WTC11 (cell line): ENCODE data around the gene RERG. TPM values are rescaled to one million over a fixed set of nuclear protein-coding genes. Genes with fewer than 3 reads are reported as not detected.

Experiments
- ATAC-seq: fragments of 200-7000 bp; cut with Tn5 transposase; 2 replicates; pipeline ENCODE4 v1.10.0; 2021; ENCODE audit warnings: mild to moderate bottlenecking, moderate library complexity
- CTCF ChIA-PET: fragments of 300-600 bp; sonication (Branson Sonifier 250); formaldehyde crosslinking; loops from one replicate; lab custom pipeline; 2021; ENCODE audit warnings: antibody characterized with exemption; lab: Charles Lee
- POLR2A ChIA-PET: fragments of 350-600 bp; sonication (Branson Sonifier 250); formaldehyde crosslinking; loops from one replicate; lab custom pipeline; 2021; ENCODE audit warnings: antibody characterized with exemption; lab: Charles Lee
- DNase-seq: peaks from one replicate; pipeline ENCODE4 v3.0.0; 2021; ENCODE audit warnings: low spot score
- H3K27ac Mint-ChIP-seq: 2 replicates; pipeline ENCODE4 v1.8.0; 2021; ENCODE audit warnings: mixed read lengths
- H3K27me3 Mint-ChIP-seq: 2 replicates; pipeline ENCODE4 v1.8.0; 2021; ENCODE audit warnings: low read depth, mild to moderate bottlenecking, moderate library complexity, mixed read lengths
- H3K36me3 Mint-ChIP-seq: 2 replicates; pipeline ENCODE4 v1.8.0; 2021; ENCODE audit warnings: mixed read lengths
- H3K4me1 Mint-ChIP-seq: 2 replicates; pipeline ENCODE4 v1.8.0; 2022; ENCODE audit warnings: mixed read lengths
- H3K4me3 Mint-ChIP-seq: 2 replicates; pipeline ENCODE4 v1.8.0; 2021; ENCODE audit warnings: mild to moderate bottlenecking, moderate library complexity, mixed read lengths
- H3K9me3 Mint-ChIP-seq: 2 replicates; pipeline ENCODE4 v1.8.0; 2021; ENCODE audit warnings: mixed read lengths
- CBFB ChIP-seq: sonication (generic); formaldehyde crosslinking; IDR thresholded peaks from 2 replicates; pipeline ENCODE4 v1.8.1; 2022; ENCODE audit warnings: mild to moderate bottlenecking, low read depth, missing genetic modification reagents
- ELF4 ChIP-seq: sonication (generic); formaldehyde crosslinking; IDR thresholded peaks from 2 replicates; pipeline ENCODE4 v1.8.1; 2022; ENCODE audit warnings: low read depth, mild to moderate bottlenecking, moderate library complexity, missing genetic modification reagents
- FOXJ3 ChIP-seq: sonication (generic); formaldehyde crosslinking; IDR thresholded peaks from 2 replicates; pipeline ENCODE4 v1.9.0; 2021; ENCODE audit warnings: missing genetic modification reagents, mild to moderate bottlenecking, borderline replicate concordance
- GABPB1 ChIP-seq: sonication (generic); formaldehyde crosslinking; IDR thresholded peaks from 2 replicates; pipeline ENCODE4 v1.8.1; 2023; ENCODE audit warnings: mild to moderate bottlenecking, missing genetic modification reagents
- IRF2 ChIP-seq: sonication (generic); formaldehyde crosslinking; IDR thresholded peaks from 2 replicates; pipeline ENCODE4 v1.8.0; 2022; ENCODE audit warnings: low read depth, missing genetic modification reagents, borderline replicate concordance
- JAZF1 ChIP-seq: fragments of 250-450 bp; sonication (Bioruptor Pico); IDR thresholded peaks from 2 replicates; pipeline ENCODE4 v1.9.0; 2021; ENCODE audit warnings: moderate library complexity, mild to moderate bottlenecking, inconsistent platforms
- KAT7 ChIP-seq: sonication (generic); formaldehyde crosslinking; IDR thresholded peaks from 2 replicates; pipeline ENCODE4 v1.8.1; 2023; ENCODE audit warnings: missing genetic modification reagents, mild to moderate bottlenecking, borderline replicate concordance
- NFYB ChIP-seq: sonication (generic); formaldehyde crosslinking; conservative IDR thresholded peaks from 2 replicates; pipeline ENCODE4 v1.8.0; 2022; ENCODE audit warnings: low read depth, missing genetic modification reagents
- NR3C1 ChIP-seq: sonication (generic); formaldehyde crosslinking; conservative IDR thresholded peaks from 2 replicates; pipeline ENCODE4 v1.8.1; 2023; ENCODE audit warnings: low read depth, mild to moderate bottlenecking, missing genetic modification reagents
- OVOL2 ChIP-seq: fragments of 250-450 bp; sonication (Bioruptor Pico); IDR thresholded peaks from 2 replicates; pipeline ENCODE4 v1.9.0; 2021; ENCODE audit warnings: mild to moderate bottlenecking, borderline replicate concordance
- PRRX2 ChIP-seq: fragments of 250-450 bp; sonication (Bioruptor Pico); IDR thresholded peaks from 2 replicates; pipeline ENCODE4 v1.8.0; 2021; ENCODE audit warnings: mild to moderate bottlenecking
- TP53 ChIP-seq: sonication (generic); formaldehyde crosslinking; IDR thresholded peaks from 2 replicates; pipeline ENCODE4 v1.8.1; 2023; ENCODE audit warnings: mild to moderate bottlenecking, missing genetic modification reagents
- ZNF138 ChIP-seq: sonication (generic); formaldehyde crosslinking; conservative IDR thresholded peaks from 2 replicates; pipeline ENCODE4 v1.8.1; 2022; ENCODE audit warnings: mild to moderate bottlenecking, moderate library complexity, missing genetic modification reagents
- ZNF416 ChIP-seq: fragments of 250-450 bp; sonication (Bioruptor Pico); IDR thresholded peaks from 2 replicates; pipeline ENCODE4 v1.9.0; 2021; ENCODE audit warnings: mild to moderate bottlenecking, inconsistent platforms
- ZNF671 ChIP-seq: fragments of 250-450 bp; sonication (Bioruptor Pico); IDR thresholded peaks from 2 replicates; pipeline ENCODE4 v1.8.0; 2021; ENCODE audit warnings: mild to moderate bottlenecking
- total RNA-seq: library from RNA; stranded (reverse); gene quantifications from 3 replicates; pipeline ENCODE4 v1.2.3, GENCODE V29; 2021
- TF ChIP-seq, protein P1 (sequence below): sonication (generic); formaldehyde crosslinking; IDR thresholded peaks from 2 replicates; pipeline ENCODE4 v1.8.0; 2023; ENCODE audit warnings: missing genetic modification reagents
- TF ChIP-seq, protein P2 (sequence below): fragments of 250-450 bp; sonication (Bioruptor Pico); conservative IDR thresholded peaks from 2 replicates; pipeline ENCODE4 v1.9.0; 2021; ENCODE audit warnings: mild to moderate bottlenecking
- TF ChIP-seq, protein P3 (sequence below): sonication (generic); formaldehyde crosslinking; IDR thresholded peaks from 2 replicates; pipeline ENCODE4 v1.8.1; 2022; ENCODE audit warnings: mild to moderate bottlenecking, missing genetic modification reagents, moderate library complexity, borderline replicate concordance
- TF ChIP-seq, protein P4 (sequence below): sonication (generic); formaldehyde crosslinking; IDR thresholded peaks from 2 replicates; pipeline ENCODE4 v1.8.1; 2023; ENCODE audit warnings: mild to moderate bottlenecking, moderate library complexity, missing genetic modification reagents
- TF ChIP-seq, protein P5 (sequence below): sonication (generic); formaldehyde crosslinking; IDR thresholded peaks from 2 replicates; pipeline ENCODE4 v1.8.1; 2023; ENCODE audit warnings: mild to moderate bottlenecking, missing genetic modification reagents
- TF ChIP-seq, protein P6 (sequence below): sonication (generic); formaldehyde crosslinking; IDR thresholded peaks from 2 replicates; pipeline ENCODE4 v1.8.1; 2023; ENCODE audit warnings: mild to moderate bottlenecking, missing genetic modification reagents
- TF ChIP-seq, protein P7 (sequence below): sonication (generic); formaldehyde crosslinking; conservative IDR thresholded peaks from 2 replicates; pipeline ENCODE4 v1.8.1; 2023; ENCODE audit warnings: mild to moderate bottlenecking, low read depth, missing genetic modification reagents, moderate library complexity
- TF ChIP-seq, protein P8 (sequence below): sonication (generic); formaldehyde crosslinking; IDR thresholded peaks from 2 replicates; pipeline ENCODE4 v1.8.1; 2023; ENCODE audit warnings: mild to moderate bottlenecking, missing genetic modification reagents, moderate library complexity

The RERG gene
- total RNA-seq, 1 experiment from 2014 or later: 0.28 TPM

DNA sequence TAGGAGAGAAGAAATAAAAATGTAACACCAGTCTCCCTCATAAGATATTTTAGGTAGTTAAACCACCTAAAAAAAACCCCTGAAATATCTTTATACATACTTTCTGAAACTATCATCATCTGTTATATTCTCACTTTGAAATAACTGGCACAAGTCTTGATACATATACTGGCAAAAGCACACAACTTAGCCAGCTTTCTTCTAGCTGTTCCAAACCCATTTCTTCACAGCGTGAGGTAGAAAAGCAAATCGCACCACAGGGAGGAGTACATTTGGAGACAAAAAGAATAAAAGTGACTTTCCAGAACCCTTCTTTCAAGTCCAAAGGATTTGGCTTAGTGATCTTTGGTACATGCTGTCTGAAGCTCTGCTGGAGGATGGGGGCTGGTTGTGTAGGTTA is 78.5 kb downstream of the RERG start:
- DNase-seq: no peak
- peaks cover 5% of the 10 kb centered on the region for H3K4me1 Mint-ChIP-seq
- H3K4me3 Mint-ChIP-seq: no peak overlapping the region
- H3K9me3 Mint-ChIP-seq: no peaks in the 10 kb centered on the region
- POLR2A ChIA-PET: no interaction called here
- no peaks in the 10 kb centered on the region; the same call in 1 of the 2 replicates for H3K27me3 Mint-ChIP-seq
- CTCF ChIA-PET: interaction anchor here (2.1 kb wide), 1 partner anchor 79 kb away, joined by 6 read pairs; the partner anchor contains the start of gene RERG
- no peak overlapping the region for H3K27ac Mint-ChIP-seq
- ATAC-seq: no peak
- TF ChIP-seq FOXJ3 (no peak), GABPB1 (CRISPR knock-in tag) (no peak), OVOL2 (CRISPR knock-in tag) (no peak), NR3C1 (CRISPR knock-in tag) (no peak), TP53 (CRISPR knock-in tag) (no peak), ZNF671 (CRISPR knock-in tag) (no peak), ZNF416 (CRISPR knock-in tag) (no peak), ELF4 (CRISPR knock-in tag) (no peak)
- TF ChIP-seq, protein P1, sequence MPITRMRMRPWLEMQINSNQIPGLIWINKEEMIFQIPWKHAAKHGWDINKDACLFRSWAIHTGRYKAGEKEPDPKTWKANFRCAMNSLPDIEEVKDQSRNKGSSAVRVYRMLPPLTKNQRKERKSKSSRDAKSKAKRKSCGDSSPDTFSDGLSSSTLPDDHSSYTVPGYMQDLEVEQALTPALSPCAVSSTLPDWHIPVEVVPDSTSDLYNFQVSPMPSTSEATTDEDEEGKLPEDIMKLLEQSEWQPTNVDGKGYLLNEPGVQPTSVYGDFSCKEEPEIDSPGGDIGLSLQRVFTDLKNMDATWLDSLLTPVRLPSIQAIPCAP (CRISPR knock-in tag): no peak
- TF ChIP-seq, protein P2, sequence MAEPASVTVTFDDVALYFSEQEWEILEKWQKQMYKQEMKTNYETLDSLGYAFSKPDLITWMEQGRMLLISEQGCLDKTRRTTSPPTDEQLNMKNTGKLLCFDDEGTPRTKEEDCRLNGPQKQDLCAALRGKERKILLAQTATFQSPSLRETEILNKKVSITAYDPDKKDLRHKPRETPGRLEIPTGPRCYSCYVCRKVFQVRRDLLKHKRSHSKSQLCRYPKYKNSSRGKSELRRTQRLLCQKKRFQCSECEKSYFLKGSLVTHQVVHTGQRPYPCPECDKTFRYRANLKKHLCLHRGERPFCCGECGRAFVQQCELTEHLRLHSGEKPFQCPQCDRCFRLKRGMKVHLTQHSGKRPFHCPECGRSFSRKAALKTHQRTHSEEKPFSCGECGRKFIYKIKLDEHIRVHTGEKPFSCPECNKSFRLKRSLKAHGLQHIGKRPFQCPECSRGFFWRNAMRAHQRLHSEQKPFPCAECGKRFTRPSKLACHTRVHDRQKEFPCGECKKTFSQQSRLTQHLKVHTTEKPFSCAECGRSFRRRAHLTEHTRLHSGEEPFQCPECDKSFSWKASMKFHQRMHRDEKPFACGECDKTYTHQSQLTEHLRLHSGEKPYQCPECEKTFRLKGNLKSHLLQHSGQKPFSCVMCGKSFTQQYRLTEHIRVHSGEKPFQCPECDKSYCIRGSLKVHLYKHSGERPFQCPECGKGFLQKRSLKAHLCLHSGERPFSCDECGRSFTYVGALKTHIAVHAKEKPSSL: no peak
- TF ChIP-seq, protein P3, sequence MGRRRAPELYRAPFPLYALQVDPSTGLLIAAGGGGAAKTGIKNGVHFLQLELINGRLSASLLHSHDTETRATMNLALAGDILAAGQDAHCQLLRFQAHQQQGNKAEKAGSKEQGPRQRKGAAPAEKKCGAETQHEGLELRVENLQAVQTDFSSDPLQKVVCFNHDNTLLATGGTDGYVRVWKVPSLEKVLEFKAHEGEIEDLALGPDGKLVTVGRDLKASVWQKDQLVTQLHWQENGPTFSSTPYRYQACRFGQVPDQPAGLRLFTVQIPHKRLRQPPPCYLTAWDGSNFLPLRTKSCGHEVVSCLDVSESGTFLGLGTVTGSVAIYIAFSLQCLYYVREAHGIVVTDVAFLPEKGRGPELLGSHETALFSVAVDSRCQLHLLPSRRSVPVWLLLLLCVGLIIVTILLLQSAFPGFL (CRISPR knock-in tag): no peak
- H3K36me3 Mint-ChIP-seq: no peaks in the 10 kb centered on the region

DNA sequence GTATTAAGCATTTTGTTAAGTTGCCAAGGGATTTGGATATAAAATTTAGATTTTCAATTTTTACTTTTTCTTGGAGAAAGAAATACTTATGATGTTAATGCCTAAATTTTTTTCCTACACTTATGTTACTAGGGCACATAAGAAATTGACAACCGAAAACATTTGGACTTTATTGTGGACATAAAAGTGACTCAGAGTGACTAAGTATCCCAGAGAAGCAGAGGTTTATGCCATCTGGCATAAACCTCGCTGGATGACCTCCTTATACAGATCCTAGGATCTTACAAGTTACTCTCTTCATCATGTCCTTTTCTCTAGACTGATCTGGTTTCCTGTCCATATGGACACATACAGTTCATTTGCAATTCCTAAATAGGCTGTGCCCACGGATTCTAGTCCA is 89.8 kb downstream of the RERG start:
- H3K9me3 Mint-ChIP-seq: no peaks in the 10 kb centered on the region
- no peak overlapping the region for H3K27ac Mint-ChIP-seq
- no peaks in the 10 kb centered on the region for H3K27me3 Mint-ChIP-seq
- CTCF ChIA-PET: no interaction called here
- H3K4me1 Mint-ChIP-seq: no peaks in the 10 kb centered on the region
- POLR2A ChIA-PET: no interaction called here
- no peak overlapping the region for H3K4me3 Mint-ChIP-seq
- DNase-seq: no peak
- ATAC-seq: no peak
- H3K36me3 Mint-ChIP-seq: no peaks in the 10 kb centered on the region
- TF ChIP-seq, protein P4, sequence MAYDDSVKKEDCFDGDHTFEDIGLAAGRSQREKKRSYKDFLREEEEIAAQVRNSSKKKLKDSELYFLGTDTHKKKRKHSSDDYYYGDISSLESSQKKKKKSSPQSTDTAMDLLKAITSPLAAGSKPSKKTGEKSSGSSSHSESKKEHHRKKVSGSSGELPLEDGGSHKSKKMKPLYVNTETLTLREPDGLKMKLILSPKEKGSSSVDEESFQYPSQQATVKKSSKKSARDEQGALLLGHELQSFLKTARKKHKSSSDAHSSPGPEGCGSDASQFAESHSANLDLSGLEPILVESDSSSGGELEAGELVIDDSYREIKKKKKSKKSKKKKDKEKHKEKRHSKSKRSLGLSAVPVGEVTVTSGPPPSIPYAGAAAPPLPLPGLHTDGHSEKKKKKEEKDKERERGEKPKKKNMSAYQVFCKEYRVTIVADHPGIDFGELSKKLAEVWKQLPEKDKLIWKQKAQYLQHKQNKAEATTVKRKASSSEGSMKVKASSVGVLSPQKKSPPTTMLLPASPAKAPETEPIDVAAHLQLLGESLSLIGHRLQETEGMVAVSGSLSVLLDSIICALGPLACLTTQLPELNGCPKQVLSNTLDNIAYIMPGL (CRISPR knock-in tag): no peak
- TF ChIP-seq, protein P5, sequence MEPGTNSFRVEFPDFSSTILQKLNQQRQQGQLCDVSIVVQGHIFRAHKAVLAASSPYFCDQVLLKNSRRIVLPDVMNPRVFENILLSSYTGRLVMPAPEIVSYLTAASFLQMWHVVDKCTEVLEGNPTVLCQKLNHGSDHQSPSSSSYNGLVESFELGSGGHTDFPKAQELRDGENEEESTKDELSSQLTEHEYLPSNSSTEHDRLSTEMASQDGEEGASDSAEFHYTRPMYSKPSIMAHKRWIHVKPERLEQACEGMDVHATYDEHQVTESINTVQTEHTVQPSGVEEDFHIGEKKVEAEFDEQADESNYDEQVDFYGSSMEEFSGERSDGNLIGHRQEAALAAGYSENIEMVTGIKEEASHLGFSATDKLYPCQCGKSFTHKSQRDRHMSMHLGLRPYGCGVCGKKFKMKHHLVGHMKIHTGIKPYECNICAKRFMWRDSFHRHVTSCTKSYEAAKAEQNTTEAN (CRISPR knock-in tag): no peak
- TF ChIP-seq PRRX2 (no peak), NFYB (CRISPR knock-in tag) (no peak), KAT7 (CRISPR knock-in tag) (no peak), CBFB (CRISPR knock-in tag) (no peak), JAZF1 (CRISPR knock-in tag) (no peak), ZNF138 (CRISPR knock-in tag) (no peak), IRF2 (CRISPR knock-in tag) (no peak)
- TF ChIP-seq, protein P6, sequence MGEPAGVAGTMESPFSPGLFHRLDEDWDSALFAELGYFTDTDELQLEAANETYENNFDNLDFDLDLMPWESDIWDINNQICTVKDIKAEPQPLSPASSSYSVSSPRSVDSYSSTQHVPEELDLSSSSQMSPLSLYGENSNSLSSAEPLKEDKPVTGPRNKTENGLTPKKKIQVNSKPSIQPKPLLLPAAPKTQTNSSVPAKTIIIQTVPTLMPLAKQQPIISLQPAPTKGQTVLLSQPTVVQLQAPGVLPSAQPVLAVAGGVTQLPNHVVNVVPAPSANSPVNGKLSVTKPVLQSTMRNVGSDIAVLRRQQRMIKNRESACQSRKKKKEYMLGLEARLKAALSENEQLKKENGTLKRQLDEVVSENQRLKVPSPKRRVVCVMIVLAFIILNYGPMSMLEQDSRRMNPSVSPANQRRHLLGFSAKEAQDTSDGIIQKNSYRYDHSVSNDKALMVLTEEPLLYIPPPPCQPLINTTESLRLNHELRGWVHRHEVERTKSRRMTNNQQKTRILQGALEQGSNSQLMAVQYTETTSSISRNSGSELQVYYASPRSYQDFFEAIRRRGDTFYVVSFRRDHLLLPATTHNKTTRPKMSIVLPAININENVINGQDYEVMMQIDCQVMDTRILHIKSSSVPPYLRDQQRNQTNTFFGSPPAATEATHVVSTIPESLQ (CRISPR knock-in tag): no peak
- TF ChIP-seq, protein P7, sequence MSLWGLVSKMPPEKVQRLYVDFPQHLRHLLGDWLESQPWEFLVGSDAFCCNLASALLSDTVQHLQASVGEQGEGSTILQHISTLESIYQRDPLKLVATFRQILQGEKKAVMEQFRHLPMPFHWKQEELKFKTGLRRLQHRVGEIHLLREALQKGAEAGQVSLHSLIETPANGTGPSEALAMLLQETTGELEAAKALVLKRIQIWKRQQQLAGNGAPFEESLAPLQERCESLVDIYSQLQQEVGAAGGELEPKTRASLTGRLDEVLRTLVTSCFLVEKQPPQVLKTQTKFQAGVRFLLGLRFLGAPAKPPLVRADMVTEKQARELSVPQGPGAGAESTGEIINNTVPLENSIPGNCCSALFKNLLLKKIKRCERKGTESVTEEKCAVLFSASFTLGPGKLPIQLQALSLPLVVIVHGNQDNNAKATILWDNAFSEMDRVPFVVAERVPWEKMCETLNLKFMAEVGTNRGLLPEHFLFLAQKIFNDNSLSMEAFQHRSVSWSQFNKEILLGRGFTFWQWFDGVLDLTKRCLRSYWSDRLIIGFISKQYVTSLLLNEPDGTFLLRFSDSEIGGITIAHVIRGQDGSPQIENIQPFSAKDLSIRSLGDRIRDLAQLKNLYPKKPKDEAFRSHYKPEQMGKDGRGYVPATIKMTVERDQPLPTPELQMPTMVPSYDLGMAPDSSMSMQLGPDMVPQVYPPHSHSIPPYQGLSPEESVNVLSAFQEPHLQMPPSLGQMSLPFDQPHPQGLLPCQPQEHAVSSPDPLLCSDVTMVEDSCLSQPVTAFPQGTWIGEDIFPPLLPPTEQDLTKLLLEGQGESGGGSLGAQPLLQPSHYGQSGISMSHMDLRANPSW: no peak
- TF ChIP-seq, protein P8, sequence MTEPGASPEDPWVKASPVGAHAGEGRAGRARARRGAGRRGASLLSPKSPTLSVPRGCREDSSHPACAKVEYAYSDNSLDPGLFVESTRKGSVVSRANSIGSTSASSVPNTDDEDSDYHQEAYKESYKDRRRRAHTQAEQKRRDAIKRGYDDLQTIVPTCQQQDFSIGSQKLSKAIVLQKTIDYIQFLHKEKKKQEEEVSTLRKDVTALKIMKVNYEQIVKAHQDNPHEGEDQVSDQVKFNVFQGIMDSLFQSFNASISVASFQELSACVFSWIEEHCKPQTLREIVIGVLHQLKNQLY (CRISPR knock-in tag): no peak
